CD14-positive monocyte (primary cell): ENCODE results near the gene FEZ2. TPM values are rescaled to one million over a fixed set of nuclear protein-coding genes. Genes with fewer than 3 reads are reported as not detected.

ENCODE experiments used
- DNase-seq, 3 donors: peaks; one replicate each; pipeline ENCODE4 v3.0.0-alpha.2; 2011 to 2022
- H2AFZ ChIP-seq: 2 replicates; pipeline ENCODE4 v1.6.0; 2012; ENCODE audit warnings: mild to moderate bottlenecking, low read depth, low read length, inconsistent platforms; ENCODE audit not compliant: insufficient read depth, poor library complexity, severe bottlenecking
- H3K27ac ChIP-seq, 2 donors: 1 replicate in 1 of 2; 2 replicates in 1 of 2; pipeline ENCODE4 v1.5.1; 2012 to 2013; ENCODE audit warnings: low read length in 2 of 2, control low read depth in 1 of 2, inconsistent platforms in 1 of 2, low read depth in 1 of 2, mild to moderate bottlenecking in 1 of 2
- H3K27me3 ChIP-seq, 2 donors: one replicate each; pipeline versions ENCODE4 v1.6.0 to v1.6.1; 2011 to 2013; ENCODE audit warnings: low read length in 2 of 2; ENCODE audit not compliant: control insufficient read depth in 2 of 2, insufficient read depth in 2 of 2
- H3K36me3 ChIP-seq, 2 donors: replicated peaks in 1 of 2; 1 replicate in 1 of 2; 2 replicates in 1 of 2; pipeline versions ENCODE4 v1.5.1 to v1.6.1; 2012 to 2013; ENCODE audit warnings: low read length in 2 of 2, control low read depth in 1 of 2, inconsistent platforms in 1 of 2, mild to moderate bottlenecking in 1 of 2; ENCODE audit not compliant: insufficient read depth in 2 of 2, control insufficient read depth in 1 of 2
- H3K4me1 ChIP-seq, 2 donors: 1 replicate in 1 of 2; 2 replicates in 1 of 2; pipeline versions ENCODE4 v1.5.1 to v1.6.1; 2012 to 2013; ENCODE audit warnings: low read length in 2 of 2, control low read depth in 1 of 2, inconsistent platforms in 1 of 2, mild to moderate bottlenecking in 1 of 2, moderate library complexity in 1 of 2; ENCODE audit not compliant: insufficient read depth in 2 of 2, control insufficient read depth in 1 of 2
- H3K4me2 ChIP-seq: replicated peaks from 2 replicates; pipeline ENCODE3; 2012; ENCODE audit warnings: low read length, moderate library complexity, mild to moderate bottlenecking; ENCODE audit not compliant: poor library complexity, severe bottlenecking; ENCODE audit errors: extremely low read depth
- H3K4me3 ChIP-seq, 3 experiments: fragments of 200-600 bp in 1 of 3; sonication (generic) in 1 of 3; replicated peaks in 1 of 3; 1 replicate in 2 of 3; 2 replicates in 1 of 3; pipeline ENCODE4 v1.5.1; 2011 to 2013; ENCODE audit warnings: low read length in 3 of 3, mild to moderate bottlenecking in 3 of 3, control low read depth in 2 of 3, low read depth in 2 of 3, inconsistent platforms in 1 of 3, moderate library complexity in 1 of 3
- H3K79me2 ChIP-seq: 2 replicates; pipeline ENCODE4 v1.6.0; 2012; ENCODE audit warnings: mild to moderate bottlenecking, control low read depth, inconsistent platforms, low read length, moderate library complexity; ENCODE audit not compliant: insufficient read depth
- H3K9ac ChIP-seq: 2 replicates; pipeline ENCODE4 v1.6.0; 2017; ENCODE audit warnings: low read length, mild to moderate bottlenecking; ENCODE audit not compliant: insufficient read depth, poor library complexity, severe bottlenecking
- H3K9me3 ChIP-seq, 2 donors: replicated peaks in 1 of 2; 1 replicate in 1 of 2; 2 replicates in 1 of 2; pipeline versions ENCODE4 v1.5.1 to v1.6.1; 2012 to 2013; ENCODE audit warnings: low read length in 2 of 2, control low read depth in 1 of 2; ENCODE audit not compliant: control insufficient read depth in 1 of 2, insufficient read depth in 1 of 2
- H4K20me1 ChIP-seq: 2 replicates; pipeline ENCODE4 v1.6.0; 2012; ENCODE audit warnings: mild to moderate bottlenecking, low read length, control low read depth, moderate library complexity; ENCODE audit not compliant: insufficient read depth
- H3K27ac Mint-ChIP-seq, 7 donors: one replicate each; pipeline ENCODE4 v1.8.0; 2020; ENCODE audit warnings: mild to moderate bottlenecking in 7 of 7, mixed read lengths in 7 of 7, moderate library complexity in 6 of 7, inconsistent platforms in 2 of 7
- H3K27me3 Mint-ChIP-seq, 3 donors: one replicate each; pipeline ENCODE4 v1.8.0; 2021 to 2022; ENCODE audit warnings: low read depth in 3 of 3, mild to moderate bottlenecking in 3 of 3, mixed read lengths in 3 of 3, moderate library complexity in 3 of 3, inconsistent platforms in 1 of 3
- H3K36me3 Mint-ChIP-seq, 2 donors: one replicate each; pipeline ENCODE4 v1.8.0; 2020; ENCODE audit warnings: mixed read lengths in 2 of 2, inconsistent platforms in 1 of 2, mild to moderate bottlenecking in 1 of 2
- H3K4me1 Mint-ChIP-seq: one replicate; pipeline ENCODE4 v1.8.0; 2020; ENCODE audit warnings: mild to moderate bottlenecking, mixed read lengths
- H3K4me3 Mint-ChIP-seq, 2 donors: one replicate each; pipeline ENCODE4 v1.8.0; 2020; ENCODE audit warnings: mild to moderate bottlenecking in 2 of 2, mixed read lengths in 2 of 2, moderate library complexity in 1 of 2
- H3K9me3 Mint-ChIP-seq, 7 donors: one replicate each; pipeline ENCODE4 v1.8.0; 2020 to 2022; ENCODE audit warnings: mixed read lengths in 7 of 7, mild to moderate bottlenecking in 6 of 7, moderate library complexity in 6 of 7, inconsistent platforms in 2 of 7
- WGBS: methylation state at CpG from one replicate; pipeline ENCODE4 v1.1.5; 2013; ENCODE audit warnings: missing lambda C conversion rate; ENCODE audit not compliant: insufficient coverage; 5-methylcytosine and 5-hydroxymethylcytosine counted together
- intact Hi-C, 2 donors: fragments of 100-400 bp; cut with micrococcal nuclease; formaldehyde crosslinking; loops; one replicate each; pipeline versions ENCODE4 v1.15.0 to v1.15.1; 2023
- polyA plus RNA-seq, 3 donors: library from polyadenylated mRNA; depleted of rRNA in 1 of 3; unstranded in 2 of 3; stranded (reverse) in 1 of 3; fragments of 300-500 nt in 2 of 3; fragments of >200 nt in 1 of 3; fragmentation: Illumina TruSeq in 2 of 3; gene quantifications; 1 replicate in 2 of 3; 2 replicates in 1 of 3; pipeline ENCODE4 v1.2.3, GENCODE V29; 2012 to 2021
- TF ChIP-seq, protein P1 (sequence below): fragments of 200-600 bp; IDR thresholded peaks from one replicate; pipeline ENCODE4 v1.8.0; 2022; ENCODE audit warnings: antibody characterized with exemption, mild to moderate bottlenecking

Gene FEZ2
- polyA plus RNA-seq, 3 donors: 6.9 to 15.6 (median 8.7) TPM

DNA sequence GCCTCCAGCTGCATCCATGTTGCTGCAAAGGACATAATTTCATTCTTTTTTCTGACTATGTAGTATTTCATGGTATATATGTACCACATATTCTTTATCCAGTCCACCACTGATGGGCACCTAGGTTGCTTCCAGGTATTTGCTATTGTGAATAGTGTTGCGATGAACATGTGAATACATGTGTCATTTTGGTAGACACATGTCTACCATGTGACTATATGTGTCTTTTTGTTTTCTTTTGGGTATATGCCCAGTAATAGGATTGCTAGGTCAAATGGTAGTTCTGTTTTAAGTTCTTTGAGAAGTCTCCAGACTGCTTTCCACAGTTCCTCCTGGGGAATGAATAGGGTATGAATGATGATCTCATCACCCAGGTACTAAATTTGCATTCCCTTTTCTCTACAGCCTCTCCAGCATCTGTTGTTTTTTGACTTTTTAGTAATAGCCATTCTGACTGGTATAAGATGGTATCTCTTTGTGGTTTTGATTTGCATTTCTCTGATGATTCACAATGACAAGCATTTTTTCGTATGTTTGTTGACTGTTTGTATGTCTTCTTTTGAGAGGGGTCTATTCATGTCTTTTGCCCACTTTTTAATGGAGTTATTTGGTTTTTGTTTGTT, 35.6 kb upstream of the FEZ2 start:
- intact Hi-C loops: no loop called here
- H4K20me1 ChIP-seq: no peaks in the 10 kb centered on the region
- DNase-seq: no peak
- no peak overlapping the region for H3K9ac ChIP-seq
- no peaks in the 10 kb centered on the region for H3K36me3 Mint-ChIP-seq
- no peaks in the 10 kb centered on the region for H3K79me2 ChIP-seq
- no peaks in the 10 kb centered on the region for H3K9me3 ChIP-seq
- no peaks in the 10 kb centered on the region for H3K4me1 Mint-ChIP-seq
- TF ChIP-seq, protein P1, sequence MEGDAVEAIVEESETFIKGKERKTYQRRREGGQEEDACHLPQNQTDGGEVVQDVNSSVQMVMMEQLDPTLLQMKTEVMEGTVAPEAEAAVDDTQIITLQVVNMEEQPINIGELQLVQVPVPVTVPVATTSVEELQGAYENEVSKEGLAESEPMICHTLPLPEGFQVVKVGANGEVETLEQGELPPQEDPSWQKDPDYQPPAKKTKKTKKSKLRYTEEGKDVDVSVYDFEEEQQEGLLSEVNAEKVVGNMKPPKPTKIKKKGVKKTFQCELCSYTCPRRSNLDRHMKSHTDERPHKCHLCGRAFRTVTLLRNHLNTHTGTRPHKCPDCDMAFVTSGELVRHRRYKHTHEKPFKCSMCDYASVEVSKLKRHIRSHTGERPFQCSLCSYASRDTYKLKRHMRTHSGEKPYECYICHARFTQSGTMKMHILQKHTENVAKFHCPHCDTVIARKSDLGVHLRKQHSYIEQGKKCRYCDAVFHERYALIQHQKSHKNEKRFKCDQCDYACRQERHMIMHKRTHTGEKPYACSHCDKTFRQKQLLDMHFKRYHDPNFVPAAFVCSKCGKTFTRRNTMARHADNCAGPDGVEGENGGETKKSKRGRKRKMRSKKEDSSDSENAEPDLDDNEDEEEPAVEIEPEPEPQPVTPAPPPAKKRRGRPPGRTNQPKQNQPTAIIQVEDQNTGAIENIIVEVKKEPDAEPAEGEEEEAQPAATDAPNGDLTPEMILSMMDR: no peak
- H3K36me3 ChIP-seq: no peaks in the 10 kb centered on the region
- no peak overlapping the region for H3K27ac Mint-ChIP-seq
- WGBS: no CpG with 5 or more reads among the region's 2 CpGs
- H3K27ac ChIP-seq: no peak overlapping the region
- no peak overlapping the region for H2AFZ ChIP-seq
- H3K4me1 ChIP-seq: no peaks in the 10 kb centered on the region
- no peak overlapping the region for H3K4me3 ChIP-seq
- H3K4me2 ChIP-seq: no peak overlapping the region
- H3K27me3 ChIP-seq: no peaks in the 10 kb centered on the region
- no peaks in the 10 kb centered on the region for H3K27me3 Mint-ChIP-seq
- no peak overlapping the region for H3K4me3 Mint-ChIP-seq
- H3K9me3 Mint-ChIP-seq: peaks cover 0 to 16% (median 8%) of the 10 kb centered on the region in 7 donors

DNA sequence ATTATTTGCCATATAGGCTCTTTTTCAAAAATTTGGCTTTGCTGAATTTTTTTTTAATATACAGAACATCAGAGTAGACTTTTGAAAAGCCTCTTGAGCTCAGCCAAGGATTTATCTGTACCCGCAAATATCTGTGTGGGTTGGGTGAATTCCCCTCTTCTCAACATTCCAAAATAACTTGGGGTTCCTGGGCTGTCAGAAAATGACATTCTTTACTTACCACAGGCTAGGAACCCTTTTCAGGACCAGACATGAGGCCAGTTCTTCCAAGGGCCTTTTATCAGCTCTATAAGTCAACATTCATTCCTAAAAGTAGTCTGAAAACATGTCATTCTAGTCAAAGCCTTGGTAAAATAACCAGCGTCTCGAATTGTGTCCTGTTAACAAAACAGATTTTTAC, 28.8 kb upstream of the FEZ2 start:
- Histone ChIP-seq H3K4me1 (no peaks in the 10 kb centered on the region), H3K36me3 (no peaks in the 10 kb centered on the region), H4K20me1 (no peaks in the 10 kb centered on the region), H3K27ac (no peak overlapping the region), H3K9ac (no peak overlapping the region), H3K4me2 (no peak overlapping the region), H3K79me2 (no peaks in the 10 kb centered on the region), H2AFZ (no peak overlapping the region), H3K4me3 (no peak overlapping the region), H3K9me3 (peaks cover 10 to 11% of the 10 kb centered on the region in 2 donors), H3K27me3 (no peaks in the 10 kb centered on the region)
- peaks cover 6 to 21% (median 13%) of the 10 kb centered on the region in 7 donors for H3K9me3 Mint-ChIP-seq
- no peak for DNase-seq
- WGBS: no CpG with 5 or more reads among the region's 3 CpGs
- peaks cover 0 to 2% (median 0%) of the 10 kb centered on the region in 3 donors for H3K27me3 Mint-ChIP-seq
- no peak overlapping the region for H3K4me3 Mint-ChIP-seq
- TF ChIP-seq, protein P1: no peak
- no peaks in the 10 kb centered on the region for H3K4me1 Mint-ChIP-seq
- H3K36me3 Mint-ChIP-seq: no peaks in the 10 kb centered on the region
- intact Hi-C loops: no loop called here
- no peak overlapping the region for H3K27ac Mint-ChIP-seq
